Left ventricle myocardium inferior (tissue), 1 donor: ENCODE results near the gene DAAM2. TPM values are rescaled to one million over a fixed set of nuclear protein-coding genes. Genes with fewer than 3 reads are reported as not detected.

Experiments
- DNase-seq: peaks from one replicate; pipeline ENCODE4 v3.0.0-alpha.2; 2020
- H3K27ac ChIP-seq: fragments of 200-600 bp; replicated peaks from 2 replicates; pipeline ENCODE4 v1.8.0; 2021
- H3K27me3 ChIP-seq: fragments of 200-600 bp; 2 replicates; pipeline ENCODE4 v1.8.0; 2021; ENCODE audit warnings: low read depth
- H3K36me3 ChIP-seq: fragments of 200-600 bp; 2 replicates; pipeline ENCODE4 v1.8.0; 2021
- H3K4me1 ChIP-seq: fragments of 200-600 bp; 2 replicates; pipeline ENCODE4 v1.8.0; 2021
- H3K4me3 ChIP-seq: fragments of 200-600 bp; 2 replicates; pipeline ENCODE4 v1.8.0; 2021; ENCODE audit warnings: mild to moderate bottlenecking, moderate library complexity
- H3K9me3 ChIP-seq: fragments of 200-600 bp; replicated peaks from 2 replicates; pipeline ENCODE4 v1.8.0; 2021
- intact Hi-C: fragments of 100-400 bp; cut with micrococcal nuclease; formaldehyde crosslinking; loops from one replicate; pipeline ENCODE4 v1.11.0; 2022
- total RNA-seq: library from RNA; stranded (reverse); fragmentation: NEBNext Ultra II Directional; extraction: Animal tissue kit (Norgen Biotek cat#: 25700); gene quantifications from one replicate; pipeline ENCODE4 v1.2.1, GENCODE V29; 2021
- TF ChIP-seq, protein P1 (sequence below): fragments of 200-600 bp; IDR thresholded peaks from 2 replicates; pipeline ENCODE4 v1.8.0; 2021; ENCODE audit warnings: antibody characterized with exemption, mild to moderate bottlenecking, borderline replicate concordance
- donor health status: DM: no; HTN: yes; CAD: no; lungs with severe emphysema.

Gene DAAM2
- total RNA-seq, 1 donor from 2014 or later = 19.1 TPM

GRCh38 chr6:39876111-39876510, 83.9 kb downstream of the DAAM2 start:
- H3K27ac ChIP-seq = no peak overlapping the region
- no peaks in the 10 kb centered on the region for H3K9me3 ChIP-seq
- TF ChIP-seq, protein P1, sequence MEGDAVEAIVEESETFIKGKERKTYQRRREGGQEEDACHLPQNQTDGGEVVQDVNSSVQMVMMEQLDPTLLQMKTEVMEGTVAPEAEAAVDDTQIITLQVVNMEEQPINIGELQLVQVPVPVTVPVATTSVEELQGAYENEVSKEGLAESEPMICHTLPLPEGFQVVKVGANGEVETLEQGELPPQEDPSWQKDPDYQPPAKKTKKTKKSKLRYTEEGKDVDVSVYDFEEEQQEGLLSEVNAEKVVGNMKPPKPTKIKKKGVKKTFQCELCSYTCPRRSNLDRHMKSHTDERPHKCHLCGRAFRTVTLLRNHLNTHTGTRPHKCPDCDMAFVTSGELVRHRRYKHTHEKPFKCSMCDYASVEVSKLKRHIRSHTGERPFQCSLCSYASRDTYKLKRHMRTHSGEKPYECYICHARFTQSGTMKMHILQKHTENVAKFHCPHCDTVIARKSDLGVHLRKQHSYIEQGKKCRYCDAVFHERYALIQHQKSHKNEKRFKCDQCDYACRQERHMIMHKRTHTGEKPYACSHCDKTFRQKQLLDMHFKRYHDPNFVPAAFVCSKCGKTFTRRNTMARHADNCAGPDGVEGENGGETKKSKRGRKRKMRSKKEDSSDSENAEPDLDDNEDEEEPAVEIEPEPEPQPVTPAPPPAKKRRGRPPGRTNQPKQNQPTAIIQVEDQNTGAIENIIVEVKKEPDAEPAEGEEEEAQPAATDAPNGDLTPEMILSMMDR = no peak
- intact Hi-C loops = no loop called here
- H3K36me3 ChIP-seq = peaks cover 54% of the 10 kb centered on the region
- H3K27me3 ChIP-seq = no peaks in the 10 kb centered on the region
- DNase-seq = no peak
- H3K4me1 ChIP-seq = no peaks in the 10 kb centered on the region
- no peak overlapping the region for H3K4me3 ChIP-seq

DNA sequence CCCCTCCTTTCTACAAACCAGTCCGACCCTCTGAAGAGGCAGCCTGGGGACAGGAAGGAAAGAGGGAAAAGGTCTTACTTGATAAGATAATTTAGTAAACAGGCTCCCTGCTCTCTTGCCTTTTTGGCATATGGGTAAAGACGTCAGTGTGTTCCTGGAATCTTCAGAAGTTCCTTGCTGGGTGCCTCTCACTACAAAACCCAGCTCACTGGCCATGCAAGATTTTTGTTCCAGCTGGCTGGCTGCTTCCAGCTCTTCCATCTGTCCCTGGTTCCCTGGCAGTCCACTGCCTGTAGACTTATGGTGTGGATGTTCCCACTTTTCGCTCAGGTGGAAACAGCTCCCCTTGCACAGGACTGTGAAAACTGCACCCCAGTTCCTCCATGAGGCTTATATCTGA, 84.7 kb downstream of the DAAM2 start:
- TF ChIP-seq, protein P1 = no peak
- intact Hi-C loops = no loop called here
- DNase-seq = no peak
- peaks cover 47% of the 10 kb centered on the region for H3K36me3 ChIP-seq
- H3K27me3 ChIP-seq = no peaks in the 10 kb centered on the region
- peaks cover 6% of the 10 kb centered on the region for H3K4me1 ChIP-seq
- no peaks in the 10 kb centered on the region for H3K9me3 ChIP-seq
- no peak overlapping the region for H3K4me3 ChIP-seq
- peak overlapping the region; percentile 12 for H3K27ac ChIP-seq

DNA sequence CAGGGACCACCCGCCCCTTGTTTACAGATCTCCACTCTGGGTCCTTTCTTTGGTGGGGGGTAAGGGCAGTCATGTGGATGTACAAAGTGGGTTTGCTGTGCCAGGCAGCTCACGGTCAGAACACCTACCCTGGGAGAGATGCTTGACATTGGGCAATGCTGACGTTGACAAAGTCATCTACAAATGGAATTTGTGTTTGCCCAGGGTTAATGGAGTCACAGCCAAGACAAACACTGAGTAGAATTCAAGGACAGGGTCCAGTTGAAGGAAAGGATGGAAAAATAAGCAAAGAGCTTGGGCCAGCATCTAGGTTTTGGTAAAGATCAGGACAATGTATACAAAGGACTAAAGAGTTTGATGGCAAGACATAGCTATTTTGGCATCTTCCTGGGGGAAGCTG, 87.4 kb downstream of the DAAM2 start:
- DNase-seq = no peak
- Histone ChIP-seq H3K9me3 (no peaks in the 10 kb centered on the region), H3K36me3 (peaks cover 27% of the 10 kb centered on the region), H3K4me1 (peaks cover 22% of the 10 kb centered on the region), H3K27ac (no peak overlapping the region), H3K27me3 (no peaks in the 10 kb centered on the region), H3K4me3 (no peak overlapping the region)
- intact Hi-C loops = no loop called here
- TF ChIP-seq, protein P1 = no peak

DNA sequence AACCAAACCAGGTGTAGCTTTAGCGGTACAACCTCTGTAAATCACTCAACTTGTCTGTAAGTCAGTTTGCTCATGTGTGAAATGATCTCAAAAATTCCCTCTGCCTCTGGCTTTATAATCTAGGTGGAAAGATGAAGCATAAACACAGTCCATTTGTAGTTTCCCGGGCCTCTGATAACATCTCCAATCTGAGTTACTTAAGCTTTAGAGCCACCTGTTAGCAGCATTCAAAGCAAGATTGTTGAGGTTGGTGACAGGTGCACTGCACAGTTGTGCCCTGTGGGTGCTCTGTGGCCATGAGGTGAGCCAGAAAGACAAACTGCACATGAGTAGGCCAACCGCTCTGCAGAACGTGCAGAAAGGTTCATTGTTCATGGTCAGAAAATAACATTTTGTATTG, 88.4 kb downstream of the DAAM2 start:
- Histone ChIP-seq H3K27me3 (no peaks in the 10 kb centered on the region), H3K27ac (no peak overlapping the region), H3K4me1 (peaks cover 22% of the 10 kb centered on the region), H3K36me3 (peaks cover 21% of the 10 kb centered on the region), H3K9me3 (no peaks in the 10 kb centered on the region), H3K4me3 (no peak overlapping the region)
- TF ChIP-seq, protein P1 = no peak
- intact Hi-C loops = no loop called here
- DNase-seq = no peak

DNA sequence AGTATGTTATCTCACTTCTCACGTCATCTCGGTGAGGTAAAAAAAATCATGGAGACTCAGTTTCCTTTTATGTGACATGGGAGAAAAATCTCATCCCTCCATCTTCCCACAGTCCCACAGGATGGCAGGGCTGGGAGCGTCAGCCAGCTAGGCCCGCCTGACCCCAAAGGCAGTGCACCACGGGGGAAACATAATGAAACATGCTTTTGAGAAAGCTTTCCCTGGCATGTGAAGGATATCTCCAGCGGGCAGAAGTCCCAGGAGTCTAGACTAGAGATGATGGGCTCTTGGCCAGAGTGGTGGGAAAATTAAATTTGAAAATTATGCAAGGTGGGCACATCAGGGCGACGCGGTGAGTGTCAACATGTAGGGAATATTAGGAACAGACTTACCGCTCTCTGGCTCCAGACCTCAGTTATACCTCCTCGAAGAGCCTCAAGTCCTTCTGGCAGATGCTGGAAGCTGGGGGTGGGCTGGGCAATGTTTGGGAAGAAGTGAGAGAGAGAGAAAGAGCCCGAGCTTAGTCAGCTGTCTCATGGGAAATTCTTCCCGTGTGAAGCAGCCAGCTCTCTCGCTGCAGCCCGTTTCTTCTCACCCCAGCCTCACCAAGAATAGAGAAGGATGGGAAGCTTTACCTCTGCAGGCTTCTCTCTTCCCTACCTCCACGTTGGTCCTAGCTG, 89.8 kb downstream of the DAAM2 start:
- intact Hi-C loops = no loop called here
- no peaks in the 10 kb centered on the region for H3K9me3 ChIP-seq
- no peaks in the 10 kb centered on the region for H3K27me3 ChIP-seq
- H3K27ac ChIP-seq = peak overlapping the region; percentile 66
- H3K4me3 ChIP-seq = no peak overlapping the region
- DNase-seq = no peak
- H3K36me3 ChIP-seq = peaks cover 12% of the 10 kb centered on the region
- H3K4me1 ChIP-seq = peaks cover 32% of the 10 kb centered on the region
- TF ChIP-seq, protein P1 = no peak

DNA sequence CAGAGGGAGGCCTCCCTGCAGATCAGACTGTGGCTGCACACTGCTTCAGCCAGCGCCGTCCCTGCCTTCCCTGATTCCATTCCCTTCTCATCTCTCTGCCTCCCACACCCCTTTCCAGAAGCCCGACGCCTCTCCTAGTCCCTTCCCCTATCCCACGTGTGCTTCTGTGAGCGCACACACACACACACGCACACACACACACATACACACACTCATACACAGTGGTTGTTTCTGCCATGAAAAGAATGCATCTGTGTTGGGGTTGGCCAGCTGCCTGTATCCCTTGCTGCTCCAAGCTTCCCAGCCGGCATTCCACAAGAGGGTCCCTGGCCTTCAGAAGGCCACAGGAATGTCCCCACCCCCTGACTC, 90.3 kb downstream of the DAAM2 start:
- peaks cover 37% of the 10 kb centered on the region for H3K4me1 ChIP-seq
- H3K36me3 ChIP-seq = peaks cover 12% of the 10 kb centered on the region
- DNase-seq = peak; percentile 51
- TF ChIP-seq, protein P1 = no peak
- no peaks in the 10 kb centered on the region for H3K9me3 ChIP-seq
- no peak overlapping the region for H3K4me3 ChIP-seq
- intact Hi-C loops = no loop called here
- H3K27ac ChIP-seq = peak overlapping the region; percentile 66
- H3K27me3 ChIP-seq = no peaks in the 10 kb centered on the region
